GM12872 (cell line): ENCODE data around the gene ICE1.

Experiments
- TF ChIP-seq, protein P1 (sequence below): IDR thresholded peaks from 3 replicates; pipeline ENCODE4 v1.5.1; 2011; ENCODE audit warnings: low read depth, mild to moderate bottlenecking, low read length, moderate library complexity; ENCODE audit not compliant: insufficient read depth

ICE1 gene

DNA sequence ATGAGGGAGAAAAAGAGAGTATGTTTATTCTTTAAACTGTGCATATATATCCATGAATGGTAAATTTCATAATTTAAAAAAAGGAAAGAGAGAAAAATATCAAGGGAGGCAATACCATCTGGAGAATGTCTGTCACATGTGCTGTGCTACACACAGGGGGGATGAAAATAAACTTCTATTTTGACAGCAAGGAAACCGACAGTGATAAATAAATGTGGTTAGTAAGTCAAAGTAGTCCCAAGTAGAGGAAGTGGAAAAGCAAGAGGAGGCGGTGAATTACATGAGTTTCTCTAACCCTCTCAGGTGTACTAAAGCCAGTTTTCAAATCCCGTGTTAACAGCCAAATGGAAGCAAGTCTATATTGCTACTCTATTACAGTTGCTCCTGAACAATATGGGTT lies 83.3 kb downstream of the ICE1 start:
- TF ChIP-seq, protein P1, sequence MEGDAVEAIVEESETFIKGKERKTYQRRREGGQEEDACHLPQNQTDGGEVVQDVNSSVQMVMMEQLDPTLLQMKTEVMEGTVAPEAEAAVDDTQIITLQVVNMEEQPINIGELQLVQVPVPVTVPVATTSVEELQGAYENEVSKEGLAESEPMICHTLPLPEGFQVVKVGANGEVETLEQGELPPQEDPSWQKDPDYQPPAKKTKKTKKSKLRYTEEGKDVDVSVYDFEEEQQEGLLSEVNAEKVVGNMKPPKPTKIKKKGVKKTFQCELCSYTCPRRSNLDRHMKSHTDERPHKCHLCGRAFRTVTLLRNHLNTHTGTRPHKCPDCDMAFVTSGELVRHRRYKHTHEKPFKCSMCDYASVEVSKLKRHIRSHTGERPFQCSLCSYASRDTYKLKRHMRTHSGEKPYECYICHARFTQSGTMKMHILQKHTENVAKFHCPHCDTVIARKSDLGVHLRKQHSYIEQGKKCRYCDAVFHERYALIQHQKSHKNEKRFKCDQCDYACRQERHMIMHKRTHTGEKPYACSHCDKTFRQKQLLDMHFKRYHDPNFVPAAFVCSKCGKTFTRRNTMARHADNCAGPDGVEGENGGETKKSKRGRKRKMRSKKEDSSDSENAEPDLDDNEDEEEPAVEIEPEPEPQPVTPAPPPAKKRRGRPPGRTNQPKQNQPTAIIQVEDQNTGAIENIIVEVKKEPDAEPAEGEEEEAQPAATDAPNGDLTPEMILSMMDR: no peak

DNA sequence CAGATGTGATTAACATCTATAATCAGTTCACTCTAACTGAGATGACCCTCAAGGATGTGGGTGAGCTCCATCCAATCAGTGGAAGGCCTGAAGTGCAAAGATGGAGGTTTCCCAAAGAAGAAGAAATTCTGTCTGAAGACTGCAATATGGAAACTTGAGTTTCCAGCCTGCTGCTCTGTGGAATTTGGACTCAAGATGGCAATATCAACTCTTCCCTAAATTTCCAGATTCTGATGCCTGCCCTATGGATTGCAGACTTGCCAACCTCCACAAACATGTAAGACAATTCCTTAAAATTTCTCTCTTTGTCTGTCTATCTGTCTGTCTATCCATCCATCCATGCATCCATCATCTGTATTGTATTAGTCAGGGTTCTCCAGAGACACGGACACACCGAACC lies 85.9 kb downstream of the ICE1 start:
- TF ChIP-seq, protein P1: no peak

DNA sequence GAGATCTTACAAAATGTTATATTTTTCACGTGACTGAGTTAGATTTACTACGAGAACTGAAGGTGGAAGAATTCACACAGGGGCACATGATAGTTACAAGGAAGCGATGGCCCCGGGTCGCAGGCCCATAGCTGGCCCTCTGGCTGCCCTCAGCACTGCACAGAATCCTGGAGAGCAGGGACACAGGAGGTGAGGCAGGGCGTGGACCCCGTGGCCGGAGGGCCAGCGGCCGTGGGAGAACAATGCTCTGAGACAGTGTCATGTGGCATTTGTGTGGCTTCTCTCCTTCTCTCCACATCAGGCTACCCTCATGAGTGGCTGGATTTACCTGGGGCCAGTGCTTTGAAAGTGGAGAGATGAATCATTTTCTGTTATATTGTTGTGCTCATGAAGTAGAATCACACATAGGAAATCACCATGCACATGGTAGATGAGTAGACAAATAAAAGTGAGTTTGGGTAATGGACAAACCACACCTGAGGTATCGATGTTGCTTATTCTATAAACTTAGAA lies 89.5 kb downstream of the ICE1 start:
- TF ChIP-seq, protein P1: no peak

DNA sequence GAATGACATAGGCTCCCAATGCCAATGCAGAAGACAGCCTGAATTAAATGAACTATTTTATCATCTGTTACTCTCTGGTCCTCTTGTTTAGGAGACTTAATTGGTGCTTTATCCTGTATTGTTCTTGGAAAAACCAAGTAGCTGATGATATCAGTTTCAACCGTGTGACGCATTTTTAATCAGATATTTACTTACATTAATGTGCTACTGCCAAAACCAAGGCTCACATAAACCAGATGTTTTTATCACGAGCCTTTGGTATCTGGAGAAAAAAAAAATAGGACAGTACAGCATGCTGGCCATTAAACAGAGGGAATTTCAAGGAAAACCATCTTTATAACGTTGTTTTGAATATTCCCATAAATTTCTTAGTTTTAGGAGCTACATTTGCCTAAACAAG lies 90.1 kb downstream of the ICE1 start:
- TF ChIP-seq, protein P1: no peak

DNA sequence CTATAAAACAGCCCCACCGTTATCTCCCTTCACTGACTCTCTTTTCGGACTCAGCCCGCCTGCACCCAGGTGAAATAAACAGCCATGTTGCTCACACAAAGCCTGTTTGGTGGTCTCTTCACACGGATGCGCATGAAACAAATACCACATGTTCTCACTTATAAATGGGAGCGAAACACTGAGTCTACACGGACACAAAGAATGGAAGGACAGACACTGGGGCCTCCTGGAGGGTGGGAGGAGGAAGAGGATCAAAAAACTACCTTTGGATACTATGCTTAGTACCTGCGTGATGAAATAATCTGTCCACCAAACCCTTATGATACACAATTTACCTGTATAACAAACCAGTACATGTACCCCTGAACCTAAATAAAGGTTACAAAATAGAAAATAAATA lies 98.6 kb downstream of the ICE1 start:
- TF ChIP-seq, protein P1: no peak

DNA sequence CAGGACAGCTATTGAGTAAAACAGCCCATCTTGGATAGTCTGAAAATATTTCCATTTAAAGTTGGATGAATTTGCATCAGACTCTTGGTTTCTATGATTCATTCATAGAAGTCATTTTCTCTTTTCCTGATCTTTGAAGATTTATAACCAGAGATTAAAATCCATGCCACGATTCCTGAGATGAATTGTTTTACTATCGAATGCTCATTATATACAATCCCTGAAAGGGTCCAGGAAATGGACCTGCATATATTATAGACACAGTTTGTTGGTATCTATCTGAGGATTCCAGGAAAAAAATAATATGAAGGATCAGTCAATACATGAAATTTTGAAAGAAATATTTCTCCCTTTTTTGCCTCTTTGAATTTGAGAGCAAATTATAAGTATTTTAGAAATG lies 99.0 kb downstream of the ICE1 start:
- TF ChIP-seq, protein P1: no peak

DNA sequence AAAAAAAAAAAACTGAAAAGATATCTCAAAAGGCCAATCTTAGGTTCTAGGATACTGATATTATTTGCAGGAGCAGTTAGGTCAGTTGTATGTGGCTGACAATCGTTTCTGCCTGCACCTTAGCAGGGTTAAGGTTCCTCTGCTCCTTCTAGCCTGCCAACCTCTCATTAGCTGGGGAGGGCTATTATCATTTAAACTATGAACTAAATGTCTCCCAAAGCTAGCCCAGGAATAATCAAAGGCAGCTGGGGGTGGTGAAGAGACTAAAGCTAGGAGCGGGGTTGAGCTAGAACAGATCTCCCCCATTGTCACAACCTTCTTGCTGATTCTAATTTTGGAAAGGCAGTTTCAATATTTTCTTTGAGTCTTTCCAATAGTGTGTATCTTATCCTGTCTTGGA lies 99.9 kb downstream of the ICE1 start:
- TF ChIP-seq, protein P1: no peak
